ENCODE data around the gene OPTC.
"Not testable (repeated sequence)": the region's sequence is repeated elsewhere in the genome, so short reads cannot be mapped to it uniquely, and the experiment has no call there.

The OPTC gene

GRCh38 chr1:203516906-203517305, 23.0 kb downstream of the OPTC start:
- no peak for DNase-seq (ENCODE audit: low read depth in 2 of 2)

GRCh38 chr1:203517426-203518110, 23.6 kb downstream of the OPTC start:
- DNase-seq (ENCODE audit: low read depth in 2 of 2), result no peak

- not testable (repeated sequence) for DNase-seq (ENCODE audit: low read depth in 2 of 2)
Measured at GRCh38 chr1:203518139-203518538, 24.2 kb downstream of the OPTC start.

- DNase-seq (ENCODE audit: low read depth in 2 of 2), result no peak
Measured at GRCh38 chr1:203518541-203518940, 24.6 kb downstream of the OPTC start.

- no peak for DNase-seq (ENCODE audit: low read depth in 2 of 2)
Measured at GRCh38 chr1:203519053-203519840, 25.3 kb downstream of the OPTC start.

GRCh38 chr1:203519896-203520295, 25.9 kb downstream of the OPTC start:
- DNase-seq (ENCODE audit: low read depth in 2 of 2), result no peak

- DNase-seq (ENCODE audit: low read depth in 2 of 2), result no peak
Measured at GRCh38 chr1:203520315-203520714, 26.4 kb downstream of the OPTC start.

GRCh38 chr1:203521074-203521794, 27.3 kb downstream of the OPTC start:
- DNase-seq (ENCODE audit: low read depth in 2 of 2), result no peak

GRCh38 chr1:203521812-203522211, 27.9 kb downstream of the OPTC start:
- DNase-seq (ENCODE audit: low read depth in 2 of 2), result no peak

GRCh38 chr1:203522237-203522636, 28.3 kb downstream of the OPTC start:
- DNase-seq (ENCODE audit: low read depth in 2 of 2), result no peak

- DNase-seq (ENCODE audit: low read depth in 2 of 2), result no peak
Measured at GRCh38 chr1:203523667-203524066, 29.7 kb downstream of the OPTC start.

- no peak for DNase-seq (ENCODE audit: low read depth in 2 of 2)
Measured at GRCh38 chr1:203524152-203524551, 30.2 kb downstream of the OPTC start.

GRCh38 chr1:203524824-203525223, 30.9 kb downstream of the OPTC start:
- no peak for DNase-seq (ENCODE audit: low read depth in 2 of 2)

GRCh38 chr1:203525685-203526084, 31.7 kb downstream of the OPTC start:
- no peak for DNase-seq (ENCODE audit: low read depth in 2 of 2)

GRCh38 chr1:203526130-203526529, 32.2 kb downstream of the OPTC start:
- DNase-seq (ENCODE audit: low read depth in 2 of 2), result no peak

GRCh38 chr1:203526572-203526971, 32.6 kb downstream of the OPTC start:
- DNase-seq (ENCODE audit: low read depth in 2 of 2), result no peak

GRCh38 chr1:203527013-203527412, 33.1 kb downstream of the OPTC start:
- DNase-seq (ENCODE audit: low read depth in 2 of 2), result no peak

GRCh38 chr1:203528063-203528462, 34.1 kb downstream of the OPTC start:
- DNase-seq (ENCODE audit: low read depth in 2 of 2), result no peak

GRCh38 chr1:203528976-203529835, 35.3 kb downstream of the OPTC start:
- no peak for DNase-seq (ENCODE audit: low read depth in 2 of 2)

GRCh38 chr1:203531063-203531462, 37.1 kb downstream of the OPTC start:
- no peak for DNase-seq (ENCODE audit: low read depth in 2 of 2)

GRCh38 chr1:203534012-203534411, 40.1 kb downstream of the OPTC start:
- DNase-seq (ENCODE audit: low read depth in 2 of 2), result no peak

GRCh38 chr1:203534526-203534925, 40.6 kb downstream of the OPTC start:
- no peak for DNase-seq (ENCODE audit: low read depth in 2 of 2)

Data from stimulated activated CD8-positive, alpha-beta memory T cell treated with anti-CD3 and anti-CD28 coated beads, Interleukin-2, amount 100 ng/mL, for 48 hours (primary cell).